Measurements from ENCODE around the gene FBXW11. TPM values are rescaled to one million over a fixed set of nuclear protein-coding genes. Genes with fewer than 3 reads are reported as not detected.

The FBXW11 gene
- total RNA-seq, 1 experiment from 2014 or later = 52.0 TPM

GRCh38 chr5:171898879-171899278, 107.6 kb downstream of the FBXW11 start:
- H3K4me3 ChIP-seq (replicated peaks in 1 of 2; ENCODE audit: low read depth in 1 of 2, low read length in 2 of 2) = no peak overlapping the region
- no peak for TF ChIP-seq POLR2A (IDR thresholded peaks at IDR 0.05; ENCODE audit: borderline replicate concordance, extremely low read depth, insufficient read depth, insufficient read length)
- no peak for TF ChIP-seq JUND (IDR thresholded peaks at IDR 0.05)
- no peak for TF ChIP-seq ZBTB33 (IDR thresholded peaks at IDR 0.05; ENCODE audit: extremely low read depth, insufficient replicate concordance, low read length)
- TF ChIP-seq ZFX (IDR thresholded peaks at IDR 0.05) = no peak
- no peak for TF ChIP-seq REST (IDR thresholded peaks at IDR 0.05; ENCODE audit: low read depth)
- no peak for TF ChIP-seq MAX (IDR thresholded peaks at IDR 0.05)
- TF ChIP-seq SP1 (IDR thresholded peaks at IDR 0.05; ENCODE audit: low read depth) = no peak
- no peak for TF ChIP-seq EGR1 (IDR thresholded peaks at IDR 0.05; ENCODE audit: low read depth)
- TF ChIP-seq CBX3 (IDR thresholded peaks at IDR 0.05; ENCODE audit: low read depth) = no peak
- no peak for TF ChIP-seq YY1 (IDR thresholded peaks at IDR 0.05; ENCODE audit: extremely low read depth, insufficient replicate concordance, low read depth, low read length)
- TF ChIP-seq ATF3 (IDR thresholded peaks at IDR 0.05) = no peak
- no peak for TF ChIP-seq EZH2phosphoT487 (IDR thresholded peaks at IDR 0.05; ENCODE audit: borderline replicate concordance)
- TF ChIP-seq POLR2AphosphoS5 (IDR thresholded peaks at IDR 0.05; ENCODE audit: low read depth, low read length) = no peak
- TF ChIP-seq SRF (IDR thresholded peaks at IDR 0.05; ENCODE audit: low read depth) = no peak
- TF ChIP-seq TCF7L2 (IDR thresholded peaks at IDR 0.05; ENCODE audit: borderline replicate concordance, extremely low read depth, insufficient read depth, insufficient read length) = no peak
- DNase-seq (ENCODE audit: low read depth, low spot score) (no peak), ATAC-seq (no peak)
- no peak overlapping the region for H3K27ac ChIP-seq (ENCODE audit: low read depth, low read length)
- no peak overlapping the region for H3K9ac ChIP-seq (ENCODE audit: low read length)
- H3K9me3 ChIP-seq (ENCODE audit: control insufficient read depth in 1 of 2, insufficient read depth in 1 of 2, low read depth in 1 of 2, low read length in 2 of 2) = no peaks in the 10 kb centered on the region
- peaks cover 19% of the 10 kb centered on the region for H3K79me2 ChIP-seq (ENCODE audit: insufficient read depth, low read length)
- no peaks in the 10 kb centered on the region for H4K20me1 ChIP-seq (ENCODE audit: insufficient read depth)
- intact Hi-C loops (cut with micrococcal nuclease) = no loop called here
- ChIA-PET POLR2A (no interaction called here), CTCF (interaction anchor here (1.4 to 1.9 kb wide), 2 partner anchors 10 to 13 kb away, joined by 3 to 5 read pairs; no protein-coding TSS in a partner anchor), RAD21 (ENCODE audit: low non-redundant PET in 1 of 2, low total read pairs in 2 of 2, uncharacterized antibody in 2 of 2, unreplicated experiment in 2 of 2) (no interaction called here)
- BruUV-seq (replicated peaks) = no TSS peak
- no peaks in the 10 kb centered on the region for H3K27me3 ChIP-seq (ENCODE audit: insufficient read depth, low read length)
- no peaks in the 10 kb centered on the region for H3K9me2 ChIP-seq (ENCODE audit: insufficient read depth)
- H3K36me3 ChIP-seq (ENCODE audit: control insufficient read depth in 1 of 2, insufficient read depth in 2 of 2, low read length in 2 of 2) = no peaks in the 10 kb centered on the region
- no peak overlapping the region for H3K4me2 ChIP-seq (ENCODE audit: low read length)
- H3K4me1 ChIP-seq (ENCODE audit: control insufficient read depth in 1 of 2, insufficient read depth in 2 of 2, low read length in 2 of 2) = no peaks in the 10 kb centered on the region
- no peak overlapping the region for H2AFZ ChIP-seq (ENCODE audit: low read depth, low read length, poor library complexity, severe bottlenecking)
